Measurements from ENCODE around the gene MSRB3.
"Not testable (repeated sequence)": the region's sequence is repeated elsewhere in the genome, so short reads cannot be mapped to it uniquely, and the experiment has no call there.

DNA sequence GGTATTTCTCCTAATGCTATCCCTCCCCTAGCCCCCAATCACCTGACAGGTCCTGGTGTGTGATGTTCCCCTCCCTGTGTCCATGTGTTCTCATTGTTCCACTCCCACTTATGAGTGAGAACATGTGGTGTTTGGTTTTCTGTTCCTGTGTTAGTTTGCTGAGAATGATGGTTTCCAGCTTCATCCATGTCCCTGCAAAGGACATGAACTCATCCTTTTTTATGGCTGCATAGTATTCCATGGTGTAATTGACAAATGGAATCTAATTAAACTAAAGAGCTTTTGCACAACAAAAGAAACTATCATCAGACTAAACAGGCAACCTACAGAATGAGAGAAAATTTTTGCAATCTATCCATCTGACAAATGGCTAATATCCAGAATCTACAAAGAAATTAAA is 178.9 kb downstream of the MSRB3 start:
- TF ChIP-seq, protein P1, sequence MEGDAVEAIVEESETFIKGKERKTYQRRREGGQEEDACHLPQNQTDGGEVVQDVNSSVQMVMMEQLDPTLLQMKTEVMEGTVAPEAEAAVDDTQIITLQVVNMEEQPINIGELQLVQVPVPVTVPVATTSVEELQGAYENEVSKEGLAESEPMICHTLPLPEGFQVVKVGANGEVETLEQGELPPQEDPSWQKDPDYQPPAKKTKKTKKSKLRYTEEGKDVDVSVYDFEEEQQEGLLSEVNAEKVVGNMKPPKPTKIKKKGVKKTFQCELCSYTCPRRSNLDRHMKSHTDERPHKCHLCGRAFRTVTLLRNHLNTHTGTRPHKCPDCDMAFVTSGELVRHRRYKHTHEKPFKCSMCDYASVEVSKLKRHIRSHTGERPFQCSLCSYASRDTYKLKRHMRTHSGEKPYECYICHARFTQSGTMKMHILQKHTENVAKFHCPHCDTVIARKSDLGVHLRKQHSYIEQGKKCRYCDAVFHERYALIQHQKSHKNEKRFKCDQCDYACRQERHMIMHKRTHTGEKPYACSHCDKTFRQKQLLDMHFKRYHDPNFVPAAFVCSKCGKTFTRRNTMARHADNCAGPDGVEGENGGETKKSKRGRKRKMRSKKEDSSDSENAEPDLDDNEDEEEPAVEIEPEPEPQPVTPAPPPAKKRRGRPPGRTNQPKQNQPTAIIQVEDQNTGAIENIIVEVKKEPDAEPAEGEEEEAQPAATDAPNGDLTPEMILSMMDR (IDR thresholded peaks at IDR 0.05) = not testable (repeated sequence)
- TF ChIP-seq EZH2 (IDR thresholded peaks at IDR 0.05; ENCODE audit: borderline replicate concordance, insufficient read depth, low read depth, low read length, poor library complexity, severe bottlenecking) = not testable (repeated sequence)

All from B cell (primary cell).